ENCODE measurements around the gene CRB2.
A peak's percentile ranks its signal among the peaks of the same experiment; 100 is the strongest.

Gene CRB2

GRCh38 chr9:123365287-123365880 is 9.4 kb downstream of the CRB2 start:
- no peak for DNase-seq (ENCODE audit: low read depth)
- no peak overlapping the region for H3K4me3 ChIP-seq (ENCODE audit: low read length)
- TF ChIP-seq CTCF (IDR thresholded peaks at IDR 0.05; ENCODE audit: insufficient read depth, low read depth, low read length, missing control alignments), result peak; percentile 34

GRCh38 chr9:123365881-123366528 is 10.0 kb downstream of the CRB2 start:
- TF ChIP-seq CTCF (IDR thresholded peaks at IDR 0.05; ENCODE audit: insufficient read depth, low read depth, low read length, missing control alignments), result no peak
- DNase-seq (ENCODE audit: low read depth), result no peak
- H3K4me3 ChIP-seq (ENCODE audit: low read length), result no peak overlapping the region

GRCh38 chr9:123368023-123368422 is 12.0 kb downstream of the CRB2 start:
- H3K4me3 ChIP-seq (ENCODE audit: low read length), result no peak overlapping the region
- no peak for DNase-seq (ENCODE audit: low read depth)
- TF ChIP-seq CTCF (IDR thresholded peaks at IDR 0.05; ENCODE audit: insufficient read depth, low read depth, low read length, missing control alignments), result no peak

GRCh38 chr9:123368536-123369153 is 12.6 kb downstream of the CRB2 start:
- H3K4me3 ChIP-seq (ENCODE audit: low read length), result no peak overlapping the region
- no peak for TF ChIP-seq CTCF (IDR thresholded peaks at IDR 0.05; ENCODE audit: insufficient read depth, low read depth, low read length, missing control alignments)
- DNase-seq (ENCODE audit: low read depth), result no peak

- H3K4me3 ChIP-seq (ENCODE audit: low read length), result no peak overlapping the region
- TF ChIP-seq CTCF (IDR thresholded peaks at IDR 0.05; ENCODE audit: insufficient read depth, low read depth, low read length, missing control alignments), result no peak
- DNase-seq (ENCODE audit: low read depth), result no peak
Measured at GRCh38 chr9:123369296-123369695, 13.3 kb downstream of the CRB2 start.

- no peak for TF ChIP-seq CTCF (IDR thresholded peaks at IDR 0.05; ENCODE audit: insufficient read depth, low read depth, low read length, missing control alignments)
- no peak for DNase-seq (ENCODE audit: low read depth)
- no peak overlapping the region for H3K4me3 ChIP-seq (ENCODE audit: low read length)
Measured at GRCh38 chr9:123370108-123370507, 14.1 kb downstream of the CRB2 start.
